Fibroblast of lung (primary cell): Measurements from ENCODE around the gene BAZ1B. TPM values are rescaled to one million over a fixed set of nuclear protein-coding genes. Genes with fewer than 3 reads are reported as not detected.

Source experiments
- DNase-seq, 2 donors: peaks; one replicate each; pipeline versions ENCODE4 v3.0.0 to v3.0.0-alpha.2; 2010; ENCODE audit warnings: low read depth in 2 of 2
- H2AFZ ChIP-seq: 2 replicates; pipeline ENCODE4 v1.5.1; 2012; ENCODE audit warnings: low read length, control low read depth, inconsistent platforms
- H3K27ac ChIP-seq: 2 replicates; pipeline ENCODE4 v1.5.1; 2011; ENCODE audit warnings: low read length, control low read depth; ENCODE audit not compliant: insufficient read depth
- H3K27me3 ChIP-seq: 2 replicates; pipeline ENCODE4 v1.5.1; 2011; ENCODE audit warnings: mild to moderate bottlenecking, low read length; ENCODE audit not compliant: control insufficient read depth, insufficient read depth
- H3K36me3 ChIP-seq: 2 replicates; pipeline ENCODE4 v1.5.1; 2011; ENCODE audit warnings: low read length; ENCODE audit not compliant: control insufficient read depth, insufficient read depth
- H3K4me1 ChIP-seq: 2 replicates; pipeline ENCODE4 v1.5.1; 2011; ENCODE audit warnings: low read length; ENCODE audit not compliant: control insufficient read depth, insufficient read depth; ENCODE audit errors: extremely low read depth
- H3K4me2 ChIP-seq: 2 replicates; pipeline ENCODE4 v1.5.1; 2011; ENCODE audit warnings: low read length, control low read depth; ENCODE audit not compliant: insufficient read depth; ENCODE audit errors: extremely low read depth
- H3K4me3 ChIP-seq, 4 experiments: fragments of 200-600 bp in 1 of 4; sonication (generic) in 1 of 4; replicated peaks in 1 of 4; 2 replicates each; pipeline ENCODE4 v1.5.1; 2011 to 2016; ENCODE audit warnings: low read length in 4 of 4, low read depth in 3 of 4, mild to moderate bottlenecking in 3 of 4, control low read depth in 2 of 4, inconsistent platforms in 1 of 4, mixed read lengths in 1 of 4; ENCODE audit not compliant: insufficient read depth in 1 of 4; ENCODE audit errors: control extremely low read depth in 1 of 4
- H3K79me2 ChIP-seq: 2 replicates; pipeline ENCODE4 v1.5.1; 2012; ENCODE audit warnings: mild to moderate bottlenecking, low read length, inconsistent platforms; ENCODE audit not compliant: control insufficient read depth, insufficient read depth
- H3K9ac ChIP-seq: 2 replicates; pipeline ENCODE4 v1.5.1; 2011; ENCODE audit warnings: mild to moderate bottlenecking, low read length, control low read depth; ENCODE audit not compliant: insufficient read depth
- H3K9me3 ChIP-seq: 2 replicates; pipeline ENCODE4 v1.5.1; 2012; ENCODE audit warnings: low read depth, low read length; ENCODE audit not compliant: control insufficient read depth, insufficient read depth
- H4K20me1 ChIP-seq: 2 replicates; pipeline ENCODE4 v1.5.1; 2011; ENCODE audit warnings: low read length; ENCODE audit not compliant: control insufficient read depth, insufficient read depth; ENCODE audit errors: extremely low read depth
- EZH2 ChIP-seq: IDR thresholded peaks from 2 replicates; pipeline ENCODE4 v1.5.1; 2012; ENCODE audit warnings: low read length, control low read depth, mild to moderate bottlenecking; ENCODE audit errors: missing control alignments
- polyA plus RNA-seq, 2 donors: library from polyadenylated mRNA; depleted of rRNA in 1 of 2; stranded (reverse) in 1 of 2; unstranded in 1 of 2; fragments of >200 nt; gene quantifications; 2 replicates each; pipeline ENCODE4 v1.2.1, GENCODE V29; 2011 to 2012; ENCODE audit warnings: missing spikeins in 1 of 2
- total RNA-seq: library from RNA; depleted of rRNA; stranded (reverse); fragments of >200 nt; gene quantifications from 2 replicates; pipeline ENCODE4 v1.2.1, GENCODE V29; 2014
- TF ChIP-seq, protein P1 (sequence below), 2 donors: IDR thresholded peaks in 1 of 2; conservative IDR thresholded peaks in 1 of 2; 1 replicate in 1 of 2; 2 replicates in 1 of 2; pipeline ENCODE4 v1.5.1; 2011 to 2012; ENCODE audit warnings: low read length in 2 of 2, control low read depth in 1 of 2, inconsistent platforms in 1 of 2, low read depth in 1 of 2, mild to moderate bottlenecking in 1 of 2

The BAZ1B gene
- total and polyA plus RNA-seq, 2 donors (not counting 1 experiment from before 2014, with no cell fraction given): 30.5 to 68.9 TPM

GRCh38 chr7:73466112-73466511, 56.0 kb downstream of the BAZ1B start:
- Histone ChIP-seq H3K9me3 (no peaks in the 10 kb centered on the region), H3K4me1 (no peaks in the 10 kb centered on the region), H3K9ac (no peak overlapping the region), H4K20me1 (no peaks in the 10 kb centered on the region), H3K4me2 (no peak overlapping the region), H3K36me3 (peaks cover 13% of the 10 kb centered on the region), H3K27ac (no peak overlapping the region), H3K4me3 (no peak overlapping the region), H3K27me3 (no peaks in the 10 kb centered on the region), H2AFZ (no peak overlapping the region), H3K79me2 (no peaks in the 10 kb centered on the region)
- TF ChIP-seq EZH2: no peak
- TF ChIP-seq, protein P1, sequence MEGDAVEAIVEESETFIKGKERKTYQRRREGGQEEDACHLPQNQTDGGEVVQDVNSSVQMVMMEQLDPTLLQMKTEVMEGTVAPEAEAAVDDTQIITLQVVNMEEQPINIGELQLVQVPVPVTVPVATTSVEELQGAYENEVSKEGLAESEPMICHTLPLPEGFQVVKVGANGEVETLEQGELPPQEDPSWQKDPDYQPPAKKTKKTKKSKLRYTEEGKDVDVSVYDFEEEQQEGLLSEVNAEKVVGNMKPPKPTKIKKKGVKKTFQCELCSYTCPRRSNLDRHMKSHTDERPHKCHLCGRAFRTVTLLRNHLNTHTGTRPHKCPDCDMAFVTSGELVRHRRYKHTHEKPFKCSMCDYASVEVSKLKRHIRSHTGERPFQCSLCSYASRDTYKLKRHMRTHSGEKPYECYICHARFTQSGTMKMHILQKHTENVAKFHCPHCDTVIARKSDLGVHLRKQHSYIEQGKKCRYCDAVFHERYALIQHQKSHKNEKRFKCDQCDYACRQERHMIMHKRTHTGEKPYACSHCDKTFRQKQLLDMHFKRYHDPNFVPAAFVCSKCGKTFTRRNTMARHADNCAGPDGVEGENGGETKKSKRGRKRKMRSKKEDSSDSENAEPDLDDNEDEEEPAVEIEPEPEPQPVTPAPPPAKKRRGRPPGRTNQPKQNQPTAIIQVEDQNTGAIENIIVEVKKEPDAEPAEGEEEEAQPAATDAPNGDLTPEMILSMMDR (conservative IDR thresholded peaks at IDR 0.05 in 1 of 2, IDR thresholded peaks at IDR 0.05 in 1 of 2; ENCODE audit: low read depth in 1 of 2, low read length in 2 of 2): no peak
- no peak for DNase-seq

DNA sequence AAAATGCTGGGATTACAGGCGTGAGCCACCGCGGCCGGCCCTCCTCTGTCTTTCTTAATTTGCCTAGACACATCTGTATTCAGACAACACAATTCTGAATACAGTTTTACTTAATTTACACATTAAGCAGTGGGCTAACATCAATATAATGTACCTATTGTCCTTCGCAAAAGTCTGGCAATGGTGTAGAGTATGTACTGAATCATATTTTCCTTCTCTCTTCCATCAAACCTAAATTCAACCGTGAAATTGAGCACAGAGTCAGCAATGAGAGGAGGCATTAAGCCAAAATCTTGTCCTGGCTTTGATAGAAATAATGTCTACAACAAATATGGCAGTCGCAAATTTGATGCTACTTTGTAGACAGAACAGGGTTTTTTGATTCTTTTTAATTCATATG, 58.1 kb downstream of the BAZ1B start:
- peaks cover 10% of the 10 kb centered on the region for H3K36me3 ChIP-seq
- H3K27me3 ChIP-seq: no peaks in the 10 kb centered on the region
- TF ChIP-seq, protein P1 (conservative IDR thresholded peaks at IDR 0.05 in 1 of 2, IDR thresholded peaks at IDR 0.05 in 1 of 2; ENCODE audit: low read depth in 1 of 2, low read length in 2 of 2): no peak
- H3K4me1 ChIP-seq: no peaks in the 10 kb centered on the region
- H3K79me2 ChIP-seq: no peaks in the 10 kb centered on the region
- H4K20me1 ChIP-seq: no peaks in the 10 kb centered on the region
- no peaks in the 10 kb centered on the region for H3K9me3 ChIP-seq
- H3K4me3 ChIP-seq: no peak overlapping the region
- H3K27ac ChIP-seq: no peak overlapping the region
- H2AFZ ChIP-seq: no peak overlapping the region
- DNase-seq: no peak
- H3K4me2 ChIP-seq: no peak overlapping the region
- no peak overlapping the region for H3K9ac ChIP-seq

GRCh38 chr7:73463260-73463659, 58.8 kb downstream of the BAZ1B start:
- Histone ChIP-seq H3K4me2 (no peak overlapping the region), H4K20me1 (no peaks in the 10 kb centered on the region), H3K79me2 (no peaks in the 10 kb centered on the region), H2AFZ (no peak overlapping the region), H3K4me3 (no peak overlapping the region), H3K36me3 (peaks cover 13% of the 10 kb centered on the region), H3K9me3 (no peaks in the 10 kb centered on the region), H3K4me1 (no peaks in the 10 kb centered on the region), H3K9ac (no peak overlapping the region), H3K27ac (no peak overlapping the region), H3K27me3 (no peaks in the 10 kb centered on the region)
- no peak for DNase-seq
- TF ChIP-seq, protein P1 (conservative IDR thresholded peaks at IDR 0.05 in 1 of 2, IDR thresholded peaks at IDR 0.05 in 1 of 2; ENCODE audit: low read depth in 1 of 2, low read length in 2 of 2): no peak
- no peak for TF ChIP-seq EZH2
